ENCODE data around the gene ADAMTS4.

Gene ADAMTS4

DNA sequence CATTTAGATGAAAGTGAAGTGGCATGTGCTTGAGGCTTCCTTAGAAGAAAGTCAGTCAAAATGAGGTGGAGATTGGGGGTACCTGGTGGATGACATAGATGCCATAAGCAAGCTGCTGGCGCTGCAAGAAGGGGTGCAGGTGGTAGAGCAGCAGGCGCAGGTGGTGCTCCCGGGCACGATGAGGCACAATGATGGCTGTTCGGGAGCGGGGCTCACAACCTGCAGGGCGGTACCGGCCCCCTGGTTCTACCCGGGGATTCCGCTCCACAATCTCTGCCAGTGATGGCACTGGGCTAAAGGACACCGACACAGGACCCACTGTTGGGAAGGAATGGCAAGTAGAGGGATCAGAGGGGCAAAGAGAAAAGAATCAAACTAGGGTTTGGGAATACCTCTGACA, 23.9 kb downstream of the ADAMTS4 start:
- H3K36me3 ChIP-seq (ENCODE audit: control insufficient read depth, insufficient read depth, low read length) = peaks cover 11% of the 10 kb centered on the region
- no peaks in the 10 kb centered on the region for H3K9me3 ChIP-seq (ENCODE audit: control insufficient read depth, low read length)
- no peak overlapping the region for H3K4me3 ChIP-seq (ENCODE audit: low read length)
- H3K27me3 ChIP-seq (ENCODE audit: control insufficient read depth, insufficient read depth, low read length) = no peaks in the 10 kb centered on the region
- no peak overlapping the region for H3K9ac ChIP-seq (ENCODE audit: low read length)
- peaks cover 12% of the 10 kb centered on the region for H3K4me1 ChIP-seq (ENCODE audit: control insufficient read depth, insufficient read depth, low read length)

GRCh38 chr1:161173711-161174110, 25.1 kb downstream of the ADAMTS4 start:
- H3K4me1 ChIP-seq (ENCODE audit: control insufficient read depth, insufficient read depth, low read length) = peaks cover 12% of the 10 kb centered on the region
- no peak overlapping the region for H3K4me3 ChIP-seq (ENCODE audit: low read length)
- H3K27me3 ChIP-seq (ENCODE audit: control insufficient read depth, insufficient read depth, low read length) = no peaks in the 10 kb centered on the region
- H3K36me3 ChIP-seq (ENCODE audit: control insufficient read depth, insufficient read depth, low read length) = peaks cover 11% of the 10 kb centered on the region
- no peaks in the 10 kb centered on the region for H3K9me3 ChIP-seq (ENCODE audit: control insufficient read depth, low read length)
- H3K9ac ChIP-seq (ENCODE audit: low read length) = no peak overlapping the region

DNA sequence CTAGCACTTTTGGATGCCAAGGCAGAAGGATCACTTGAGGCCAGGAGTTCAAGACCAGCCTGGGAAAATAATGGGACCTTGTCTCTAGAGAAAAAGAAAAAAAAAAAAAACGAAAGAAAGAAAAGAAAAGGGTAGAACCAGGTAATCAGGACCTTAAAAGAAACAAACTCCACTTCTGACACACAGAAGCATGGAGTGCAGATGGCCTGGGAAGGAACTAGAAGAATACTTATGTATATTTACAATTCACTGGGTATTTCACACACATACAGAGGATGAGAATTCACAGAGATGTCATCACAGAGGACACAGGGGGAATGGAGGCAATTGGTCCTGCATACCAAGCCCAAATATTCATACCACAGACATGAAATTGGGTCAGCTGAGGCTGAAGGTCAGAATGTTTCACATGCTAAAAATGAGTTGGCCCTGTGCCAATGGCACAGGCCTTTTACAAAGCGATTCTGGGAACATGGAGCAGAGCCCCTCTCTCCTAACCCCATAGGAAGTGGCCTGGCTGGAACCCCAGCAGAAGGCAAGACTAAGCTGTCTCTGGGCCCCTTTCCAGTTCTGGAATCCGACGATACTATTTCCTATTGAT, 26.0 kb downstream of the ADAMTS4 start:
- H3K4me1 ChIP-seq (ENCODE audit: control insufficient read depth, insufficient read depth, low read length) = peaks cover 7% of the 10 kb centered on the region
- no peaks in the 10 kb centered on the region for H3K27me3 ChIP-seq (ENCODE audit: control insufficient read depth, insufficient read depth, low read length)
- no peak overlapping the region for H3K4me3 ChIP-seq (ENCODE audit: low read length)
- no peaks in the 10 kb centered on the region for H3K9me3 ChIP-seq (ENCODE audit: control insufficient read depth, low read length)
- H3K9ac ChIP-seq (ENCODE audit: low read length) = no peak overlapping the region
- peaks cover 11% of the 10 kb centered on the region for H3K36me3 ChIP-seq (ENCODE audit: control insufficient read depth, insufficient read depth, low read length)

DNA sequence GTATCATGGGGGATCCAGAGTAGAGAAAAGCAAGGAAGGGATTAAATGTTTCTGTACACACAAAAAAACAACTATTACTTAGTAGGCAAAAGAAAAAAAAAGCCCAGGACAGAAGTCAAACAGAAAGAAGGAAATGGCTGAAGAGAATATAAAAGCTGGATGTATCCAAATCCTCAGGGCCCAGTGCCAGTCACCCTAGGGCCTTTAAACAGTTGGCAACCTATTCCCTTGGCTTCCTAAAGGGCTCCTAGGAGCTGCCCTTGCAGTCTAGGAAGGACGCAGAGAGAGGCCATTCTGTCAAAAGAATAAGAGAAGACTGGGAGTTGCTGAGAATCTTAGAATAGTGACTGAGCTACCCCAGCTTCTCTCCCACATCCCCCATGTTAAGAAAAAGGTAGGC, 26.5 kb downstream of the ADAMTS4 start:
- peaks cover 7% of the 10 kb centered on the region for H3K4me1 ChIP-seq (ENCODE audit: control insufficient read depth, insufficient read depth, low read length)
- H3K9me3 ChIP-seq (ENCODE audit: control insufficient read depth, low read length) = no peaks in the 10 kb centered on the region
- no peak overlapping the region for H3K9ac ChIP-seq (ENCODE audit: low read length)
- no peak overlapping the region for H3K4me3 ChIP-seq (ENCODE audit: low read length)
- H3K27me3 ChIP-seq (ENCODE audit: control insufficient read depth, insufficient read depth, low read length) = no peaks in the 10 kb centered on the region
- peaks cover 11% of the 10 kb centered on the region for H3K36me3 ChIP-seq (ENCODE audit: control insufficient read depth, insufficient read depth, low read length)

- H3K4me1 ChIP-seq (ENCODE audit: control insufficient read depth, insufficient read depth, low read length) = peaks cover 13% of the 10 kb centered on the region
- H3K9me3 ChIP-seq (ENCODE audit: control insufficient read depth, low read length) = no peaks in the 10 kb centered on the region
- no peak overlapping the region for H3K9ac ChIP-seq (ENCODE audit: low read length)
- H3K4me3 ChIP-seq (ENCODE audit: low read length) = no peak overlapping the region
- no peaks in the 10 kb centered on the region for H3K27me3 ChIP-seq (ENCODE audit: control insufficient read depth, insufficient read depth, low read length)
- H3K36me3 ChIP-seq (ENCODE audit: control insufficient read depth, insufficient read depth, low read length) = peaks cover 11% of the 10 kb centered on the region
Observed at GRCh38 chr1:161171696-161172095, 27.2 kb downstream of the ADAMTS4 start.

- H3K9ac ChIP-seq (ENCODE audit: low read length) = no peak overlapping the region
- no peaks in the 10 kb centered on the region for H3K27me3 ChIP-seq (ENCODE audit: control insufficient read depth, insufficient read depth, low read length)
- no peaks in the 10 kb centered on the region for H3K9me3 ChIP-seq (ENCODE audit: control insufficient read depth, low read length)
- H3K4me3 ChIP-seq (ENCODE audit: low read length) = no peak overlapping the region
- peaks cover 11% of the 10 kb centered on the region for H3K36me3 ChIP-seq (ENCODE audit: control insufficient read depth, insufficient read depth, low read length)
- H3K4me1 ChIP-seq (ENCODE audit: control insufficient read depth, insufficient read depth, low read length) = peaks cover 9% of the 10 kb centered on the region
Observed at GRCh38 chr1:161171191-161171590, 27.7 kb downstream of the ADAMTS4 start.

DNA sequence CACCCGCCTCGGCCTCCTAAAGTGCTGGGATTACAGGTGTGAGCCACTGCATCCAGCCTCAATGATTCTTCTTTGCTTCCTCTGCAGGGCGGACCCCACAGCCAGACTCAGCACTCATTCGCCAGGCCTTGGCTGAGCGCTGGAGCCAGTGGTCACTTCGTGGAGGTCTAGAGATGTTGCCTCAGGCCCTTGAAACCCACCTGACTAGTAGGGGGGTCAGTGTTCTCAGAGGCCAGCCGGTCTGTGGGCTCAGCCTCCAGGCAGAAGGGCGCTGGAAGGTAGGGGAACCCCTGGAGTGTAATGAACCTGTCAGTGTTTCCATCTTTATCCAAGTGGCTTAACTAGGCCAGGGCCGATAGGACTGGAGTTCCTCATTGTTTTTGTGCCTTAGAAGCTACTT, 29.9 kb downstream of the ADAMTS4 start:
- peaks cover 11% of the 10 kb centered on the region for H3K36me3 ChIP-seq (ENCODE audit: control insufficient read depth, insufficient read depth, low read length)
- no peaks in the 10 kb centered on the region for H3K9me3 ChIP-seq (ENCODE audit: control insufficient read depth, low read length)
- no peaks in the 10 kb centered on the region for H3K27me3 ChIP-seq (ENCODE audit: control insufficient read depth, insufficient read depth, low read length)
- no peak overlapping the region for H3K9ac ChIP-seq (ENCODE audit: low read length)
- peaks cover 17% of the 10 kb centered on the region for H3K4me1 ChIP-seq (ENCODE audit: control insufficient read depth, insufficient read depth, low read length)
- H3K4me3 ChIP-seq (ENCODE audit: low read length) = no peak overlapping the region

DNA sequence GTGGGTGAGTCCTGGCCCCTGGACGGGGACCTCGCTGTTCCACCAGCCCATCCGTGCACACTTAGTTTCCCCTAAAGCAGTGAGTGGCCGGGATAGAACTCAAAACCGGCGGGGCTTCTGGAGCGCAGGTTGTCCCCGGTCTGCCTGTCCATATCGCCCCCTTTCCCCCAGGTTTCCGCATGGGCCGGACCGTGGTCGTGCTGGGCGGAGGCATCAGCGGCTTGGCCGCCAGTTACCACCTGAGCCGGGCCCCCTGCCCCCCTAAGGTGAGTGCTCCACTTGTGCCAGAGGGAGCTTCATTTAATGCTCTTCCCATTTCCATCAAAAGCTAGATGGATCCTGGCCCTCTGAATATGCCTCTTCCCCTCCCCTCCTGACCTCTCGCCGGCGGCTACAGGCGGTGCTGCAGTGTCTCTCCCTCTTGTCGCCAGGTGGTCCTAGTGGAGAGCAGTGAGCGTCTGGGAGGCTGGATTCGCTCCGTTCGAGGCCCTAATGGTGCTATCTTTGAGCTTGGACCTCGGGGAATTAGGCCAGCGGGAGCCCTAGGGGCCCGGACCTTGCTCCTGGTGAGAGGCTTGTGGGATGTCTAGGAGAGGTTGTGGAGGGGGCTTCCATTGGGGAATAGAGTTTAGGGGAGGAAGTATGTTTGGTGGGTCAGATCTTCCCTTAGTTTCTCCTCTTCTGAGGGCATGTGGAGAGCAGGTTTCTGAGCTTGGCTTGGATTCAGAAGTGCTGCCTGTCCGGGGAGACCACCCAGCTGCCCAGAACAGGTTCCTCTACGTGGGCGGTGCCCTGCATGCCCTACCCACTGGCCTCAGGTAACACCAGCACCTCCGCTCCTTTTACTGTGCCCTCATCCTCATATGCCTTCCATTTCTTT, 31.9 kb downstream of the ADAMTS4 start:
- Histone ChIP-seq H3K4me3 (ENCODE audit: low read length) (peak overlapping the region; percentile 42), H3K4me1 (ENCODE audit: control insufficient read depth, insufficient read depth, low read length) (peaks cover 17% of the 10 kb centered on the region), H3K9me3 (ENCODE audit: control insufficient read depth, low read length) (no peaks in the 10 kb centered on the region), H3K9ac (ENCODE audit: low read length) (peak overlapping the region; percentile 73), H3K27me3 (ENCODE audit: control insufficient read depth, insufficient read depth, low read length) (no peaks in the 10 kb centered on the region), H3K36me3 (ENCODE audit: control insufficient read depth, insufficient read depth, low read length) (peaks cover 7% of the 10 kb centered on the region)

- Histone ChIP-seq H3K4me1 (ENCODE audit: control insufficient read depth, insufficient read depth, low read length) (peaks cover 20% of the 10 kb centered on the region), H3K36me3 (ENCODE audit: control insufficient read depth, insufficient read depth, low read length) (peaks cover 7% of the 10 kb centered on the region)
Observed at GRCh38 chr1:161165742-161166668, 32.8 kb downstream of the ADAMTS4 start, which contains the start of gene PPOX. Gene PPOX, plus strand, starts transcription at chr1:161166426. Its CDS starts 422 bp downstream, at chr1:161166848.

DNA sequence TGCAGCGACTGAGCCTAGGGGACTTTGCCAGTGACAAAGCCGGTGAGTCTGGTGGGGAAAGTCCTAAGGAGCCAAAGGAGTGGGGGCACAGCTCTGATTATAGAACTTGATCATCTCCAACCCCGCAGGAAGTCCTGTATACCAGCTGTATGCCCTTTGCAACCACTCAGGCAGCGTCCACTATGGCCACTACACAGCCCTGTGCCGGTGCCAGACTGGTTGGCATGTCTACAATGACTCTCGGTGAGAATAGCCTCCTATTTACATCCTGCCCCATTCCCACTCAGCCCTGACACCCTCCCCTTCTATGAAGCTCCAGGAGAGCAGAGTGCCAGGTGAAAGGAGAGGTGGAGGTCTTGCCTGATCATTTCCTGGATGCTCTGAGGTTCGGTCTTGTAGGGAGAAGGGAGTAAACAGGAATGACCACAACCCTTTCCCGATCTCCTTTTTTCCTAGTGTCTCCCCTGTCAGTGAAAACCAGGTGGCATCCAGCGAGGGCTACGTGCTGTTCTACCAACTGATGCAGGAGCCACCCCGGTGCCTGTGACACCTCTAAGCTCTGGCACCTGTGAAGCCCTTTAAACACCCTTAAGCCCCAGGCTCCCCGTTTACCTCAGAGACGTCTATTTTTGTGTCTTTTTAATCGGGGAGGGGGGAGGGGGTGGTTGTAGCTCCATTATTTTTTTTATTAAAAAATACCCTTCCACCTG, 33.8 kb downstream of the ADAMTS4 start:
- H3K9me3 ChIP-seq (ENCODE audit: control insufficient read depth, low read length) = no peaks in the 10 kb centered on the region
- no peaks in the 10 kb centered on the region for H3K27me3 ChIP-seq (ENCODE audit: control insufficient read depth, insufficient read depth, low read length)
- peaks cover 30% of the 10 kb centered on the region for H3K4me1 ChIP-seq (ENCODE audit: control insufficient read depth, insufficient read depth, low read length)
- H3K9ac ChIP-seq (ENCODE audit: low read length) = peak overlapping the region; percentile 81
- H3K36me3 ChIP-seq (ENCODE audit: control insufficient read depth, insufficient read depth, low read length) = no peaks in the 10 kb centered on the region
- H3K4me3 ChIP-seq (ENCODE audit: low read length) = peak overlapping the region; percentile 43

More at GRCh38 chr1:161165742-161166668, 32.8 kb downstream of the ADAMTS4 start, which contains the start of gene PPOX:
- Histone ChIP-seq H3K9me3 (ENCODE audit: control insufficient read depth, low read length) (no peaks in the 10 kb centered on the region), H3K4me3 (ENCODE audit: low read length) (peak within 1 kb of the TSS; percentile 43), H3K27me3 (ENCODE audit: control insufficient read depth, insufficient read depth, low read length) (no peaks in the 10 kb centered on the region), H3K9ac (ENCODE audit: low read length) (peak within 1 kb of the TSS; percentile 81)

GRCh38 chr1:161163793-161164192, 35.1 kb downstream of the ADAMTS4 start:
- H3K9ac ChIP-seq (ENCODE audit: low read length) = no peak overlapping the region
- no peak overlapping the region for H3K4me3 ChIP-seq (ENCODE audit: low read length)
- no peaks in the 10 kb centered on the region for H3K9me3 ChIP-seq (ENCODE audit: control insufficient read depth, low read length)
- no peaks in the 10 kb centered on the region for H3K36me3 ChIP-seq (ENCODE audit: control insufficient read depth, insufficient read depth, low read length)
- peaks cover 38% of the 10 kb centered on the region for H3K4me1 ChIP-seq (ENCODE audit: control insufficient read depth, insufficient read depth, low read length)
- no peaks in the 10 kb centered on the region for H3K27me3 ChIP-seq (ENCODE audit: control insufficient read depth, insufficient read depth, low read length)

Measured in mucosa of stomach (tissue), 1 donor.